ENCODE results near the gene PPP3CA. TPM values are rescaled to one million over a fixed set of nuclear protein-coding genes. Genes with fewer than 3 reads are reported as not detected.

The PPP3CA gene
- total and polyA plus RNA-seq, 8 donors = 38.8 to 58.6 (median 54.8) TPM

GRCh38 chr4:101337688-101338087 is 9.6 kb downstream of the PPP3CA start:
- peak; percentile 67 for ATAC-seq
- no peaks in the 10 kb centered on the region for H3K27me3 ChIP-seq
- TF ChIP-seq CTCF (IDR thresholded peaks at IDR 0.05) = no peak

GRCh38 chr4:101334963-101335572 is 12.3 kb downstream of the PPP3CA start:
- peaks cover 0 to 30% of the 10 kb centered on the region in 2 donors for H3K4me1 ChIP-seq
- H3K27me3 ChIP-seq = no peaks in the 10 kb centered on the region
- H3K9me3 ChIP-seq = no peaks in the 10 kb centered on the region
- H3K4me3 ChIP-seq = no peak overlapping the region
- no peak for TF ChIP-seq CTCF (IDR thresholded peaks at IDR 0.05)
- intact Hi-C loops (cut with DNase I) = no loop called here
- no peak overlapping the region for H3K27ac ChIP-seq
- no peaks in the 10 kb centered on the region for H3K36me3 ChIP-seq
- no peak for ATAC-seq
- DNase-seq = no peak

More at GRCh38 chr4:101337688-101338087, 9.6 kb downstream of the PPP3CA start:
- H3K9me3 ChIP-seq = no peaks in the 10 kb centered on the region
- intact Hi-C loops (cut with DNase I) = no loop called here
- no peak overlapping the region for H3K27ac ChIP-seq
- H3K4me3 ChIP-seq = no peak overlapping the region
- DNase-seq = no peak
- H3K36me3 ChIP-seq = no peaks in the 10 kb centered on the region
- H3K4me1 ChIP-seq = peaks cover 0 to 15% of the 10 kb centered on the region in 2 donors

GRCh38 chr4:101332424-101332823 is 14.9 kb downstream of the PPP3CA start:
- peaks cover 0 to 34% of the 10 kb centered on the region in 2 donors for H3K4me1 ChIP-seq
- DNase-seq (no peak), ATAC-seq (no peak)
- H3K4me3 ChIP-seq = no peak overlapping the region
- H3K9me3 ChIP-seq = no peaks in the 10 kb centered on the region
- H3K27ac ChIP-seq = no peak overlapping the region
- no peaks in the 10 kb centered on the region for H3K27me3 ChIP-seq
- TF ChIP-seq CTCF (IDR thresholded peaks at IDR 0.05) = no peak
- intact Hi-C loops (cut with DNase I) = no loop called here
- H3K36me3 ChIP-seq = no peaks in the 10 kb centered on the region

- Histone ChIP-seq H3K36me3 (no peaks in the 10 kb centered on the region), H3K27me3 (no peaks in the 10 kb centered on the region), H3K4me1 (peaks cover 0 to 34% of the 10 kb centered on the region in 2 donors), H3K27ac (no peak overlapping the region), H3K9me3 (no peaks in the 10 kb centered on the region), H3K4me3 (no peak overlapping the region)
- TF ChIP-seq CTCF (IDR thresholded peaks at IDR 0.05) = no peak
- intact Hi-C loops (cut with DNase I) = no loop called here
- ATAC-seq (no peak), DNase-seq (no peak)
Measured at GRCh38 chr4:101331017-101331416, 16.3 kb downstream of the PPP3CA start.

- no peak for DNase-seq
- H3K36me3 ChIP-seq = no peaks in the 10 kb centered on the region
- H3K4me3 ChIP-seq = no peak overlapping the region
- intact Hi-C loops (cut with DNase I) = no loop called here
- H3K27ac ChIP-seq = no peak overlapping the region
- no peaks in the 10 kb centered on the region for H3K27me3 ChIP-seq
- peaks cover 0 to 34% of the 10 kb centered on the region in 2 donors for H3K4me1 ChIP-seq
- ATAC-seq = no peak
- H3K9me3 ChIP-seq = no peaks in the 10 kb centered on the region
- no peak for TF ChIP-seq CTCF (IDR thresholded peaks at IDR 0.05)
Measured at GRCh38 chr4:101329592-101329991, 17.7 kb downstream of the PPP3CA start.
